HG03521 (cell line): Measurements from ENCODE around the gene MON1A.

Experiments
- ATAC-seq: cut with Tn5 transposase; IDR thresholded peaks from one replicate; pipeline ENCODE4 v1.9.1; 2021; ENCODE audit warnings: mild to moderate bottlenecking, moderate library complexity; ENCODE audit not compliant: unreplicated experiment

MON1A gene

GRCh38 chr3:49896345-49896744 lies 33.3 kb downstream of the MON1A start:
- no peak for ATAC-seq

- no peak for ATAC-seq
Observed at GRCh38 chr3:49895791-49896190, 33.8 kb downstream of the MON1A start.

DNA sequence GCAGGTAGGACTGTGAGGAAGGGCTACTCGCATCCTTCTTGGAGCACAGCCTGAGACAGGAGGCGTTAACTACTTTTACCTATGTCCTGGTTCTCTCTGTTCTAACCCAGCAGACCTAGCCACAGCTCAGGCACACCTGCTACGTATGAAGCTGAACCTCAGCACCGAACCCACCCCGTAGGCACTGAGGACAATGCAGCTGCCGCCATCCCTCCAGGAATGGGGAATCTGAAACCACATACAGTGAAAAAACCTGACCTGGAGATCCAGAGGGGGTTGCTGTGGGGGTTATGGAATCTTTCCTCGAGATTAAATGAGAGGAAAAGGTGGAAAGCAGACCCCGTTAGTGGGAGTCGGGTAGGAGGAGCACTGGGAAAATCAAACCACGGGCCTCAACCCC lies 40.3 kb downstream of the MON1A start:
- ATAC-seq: no peak

GRCh38 chr3:49886922-49887265 lies 42.7 kb downstream of the MON1A start:
- ATAC-seq: no peak

DNA sequence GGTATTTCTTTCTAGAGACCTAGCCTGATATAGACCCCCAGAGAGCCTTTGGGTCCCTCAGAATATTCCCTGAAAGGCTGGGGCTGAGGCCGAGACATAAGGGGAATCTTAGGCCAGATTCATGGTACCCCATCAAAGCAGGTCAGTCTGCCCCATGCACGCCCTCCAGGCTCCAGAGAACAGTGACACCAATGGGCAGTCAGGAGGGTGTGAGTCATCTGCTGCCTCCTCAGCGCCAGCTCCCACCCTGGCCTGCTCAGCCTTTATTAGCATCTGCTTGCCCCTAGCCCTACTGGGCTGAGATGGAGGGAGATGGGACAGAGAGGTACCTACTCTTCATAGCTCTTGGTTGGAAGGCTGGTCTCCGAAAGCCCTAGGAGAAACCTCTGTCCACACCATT lies 45.6 kb downstream of the MON1A start:
- ATAC-seq: no peak

DNA sequence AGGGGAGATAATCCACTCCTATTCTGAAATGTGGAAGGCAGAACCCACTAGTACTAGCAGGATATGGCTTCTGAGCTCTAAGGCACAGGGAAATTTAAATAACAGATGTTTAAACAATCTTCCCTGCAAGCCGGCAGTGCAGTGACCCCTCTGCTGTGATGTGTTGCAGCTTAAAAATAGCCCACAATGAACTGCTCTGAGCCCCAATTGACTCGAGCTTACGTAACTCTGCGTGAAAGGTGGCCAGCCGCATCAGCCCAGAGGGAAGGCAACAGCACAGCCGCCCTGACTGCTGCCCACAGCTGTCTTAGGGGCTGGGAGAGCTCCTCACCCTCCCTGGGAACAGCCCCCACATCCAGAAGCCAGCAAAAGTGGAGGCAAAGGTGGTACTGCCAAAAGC lies 47.4 kb downstream of the MON1A start:
- no peak for ATAC-seq

- ATAC-seq: no peak
Observed at GRCh38 chr3:49880581-49881315, 48.9 kb downstream of the MON1A start.

DNA sequence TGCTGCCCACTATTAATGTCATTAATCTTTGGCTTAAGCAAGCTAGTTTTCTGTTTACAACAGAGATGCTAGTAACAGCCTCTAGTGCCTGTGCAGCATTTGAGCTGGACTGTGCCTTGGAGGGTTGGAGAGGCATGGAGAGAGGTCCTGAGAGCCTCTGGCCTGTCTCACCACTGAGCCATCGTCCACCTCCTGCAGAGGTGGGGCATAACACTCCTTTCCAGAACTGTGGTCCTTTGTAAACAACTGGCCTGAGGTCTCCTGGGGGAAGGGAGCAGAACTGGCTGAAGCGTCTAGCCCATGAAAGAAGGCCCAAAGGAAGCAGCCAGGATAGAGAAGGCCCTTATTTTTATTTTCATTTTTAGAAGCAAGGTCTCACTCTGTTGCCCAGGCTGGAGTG lies 49.9 kb downstream of the MON1A start:
- ATAC-seq: no peak

- no peak for ATAC-seq
Observed at GRCh38 chr3:49878686-49879085, 50.9 kb downstream of the MON1A start.

- ATAC-seq: no peak
Observed at GRCh38 chr3:49877716-49878115, 51.9 kb downstream of the MON1A start.

DNA sequence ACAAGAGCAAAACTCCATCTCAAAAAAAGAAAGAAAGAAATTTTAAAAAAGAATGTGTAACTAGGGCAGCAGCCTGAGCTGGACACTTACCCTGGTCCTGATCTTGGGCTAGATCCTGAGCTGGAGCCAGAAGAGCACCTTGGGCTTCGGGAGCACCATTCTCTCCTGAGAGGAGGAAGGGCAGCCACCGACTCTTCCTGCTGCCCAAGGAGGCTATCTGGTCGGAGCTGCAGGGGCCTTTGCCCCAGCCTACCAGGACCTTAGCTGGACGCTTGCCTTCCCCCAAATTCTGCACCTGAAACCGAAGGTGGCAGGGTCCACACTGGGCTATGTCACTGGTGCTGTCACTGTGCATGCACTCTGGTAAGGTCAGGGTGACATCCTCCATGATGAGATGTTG lies 53.0 kb downstream of the MON1A start:
- no peak for ATAC-seq

GRCh38 chr3:49873623-49874022 lies 56.0 kb downstream of the MON1A start:
- no peak for ATAC-seq

- no peak for ATAC-seq
Observed at GRCh38 chr3:49872801-49873281, 56.8 kb downstream of the MON1A start.

GRCh38 chr3:49871531-49872153 lies 58.0 kb downstream of the MON1A start:
- no peak for ATAC-seq

GRCh38 chr3:49869525-49870126 lies 60.0 kb downstream of the MON1A start, which contains the start of gene CAMKV:
CAMKV (minus strand) TSS chr3:49869906; CDS start chr3:49862388, 7,518 bp downstream.
- ATAC-seq: no peak

DNA sequence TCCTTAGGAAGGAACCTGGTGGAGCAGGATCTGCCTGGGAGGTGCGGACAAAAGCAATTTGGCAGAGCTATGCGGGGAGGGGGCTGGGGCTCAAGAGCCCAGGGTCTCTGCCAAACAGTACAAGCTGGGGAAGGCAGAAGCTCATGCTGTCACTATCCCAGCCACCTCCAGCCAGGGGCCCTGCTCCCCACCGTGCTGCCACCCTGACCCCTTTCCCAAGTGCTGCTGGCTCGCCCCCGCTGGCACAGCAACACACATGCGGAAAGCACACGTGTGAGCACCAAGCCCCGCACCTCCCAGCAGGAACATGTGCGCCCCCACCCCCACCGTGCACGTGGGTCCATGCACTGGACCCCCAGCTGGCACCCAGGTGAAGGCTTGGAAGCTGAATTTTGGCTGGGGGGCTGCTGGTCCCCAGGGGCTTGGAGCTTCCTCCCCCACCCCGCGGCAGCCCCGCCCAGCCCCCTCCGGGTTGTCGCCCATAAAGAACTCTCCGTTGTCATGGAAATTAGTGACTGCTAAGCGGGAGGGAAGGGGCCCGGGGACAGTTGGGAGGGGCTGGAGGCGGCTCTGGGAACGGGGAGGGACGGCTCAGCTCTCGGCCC lies 60.6 kb downstream of the MON1A start:
- ATAC-seq: no peak

- no peak for ATAC-seq
Observed at GRCh38 chr3:49867871-49868321, 61.7 kb downstream of the MON1A start.

GRCh38 chr3:49867400-49867799 lies 62.2 kb downstream of the MON1A start:
- no peak for ATAC-seq

DNA sequence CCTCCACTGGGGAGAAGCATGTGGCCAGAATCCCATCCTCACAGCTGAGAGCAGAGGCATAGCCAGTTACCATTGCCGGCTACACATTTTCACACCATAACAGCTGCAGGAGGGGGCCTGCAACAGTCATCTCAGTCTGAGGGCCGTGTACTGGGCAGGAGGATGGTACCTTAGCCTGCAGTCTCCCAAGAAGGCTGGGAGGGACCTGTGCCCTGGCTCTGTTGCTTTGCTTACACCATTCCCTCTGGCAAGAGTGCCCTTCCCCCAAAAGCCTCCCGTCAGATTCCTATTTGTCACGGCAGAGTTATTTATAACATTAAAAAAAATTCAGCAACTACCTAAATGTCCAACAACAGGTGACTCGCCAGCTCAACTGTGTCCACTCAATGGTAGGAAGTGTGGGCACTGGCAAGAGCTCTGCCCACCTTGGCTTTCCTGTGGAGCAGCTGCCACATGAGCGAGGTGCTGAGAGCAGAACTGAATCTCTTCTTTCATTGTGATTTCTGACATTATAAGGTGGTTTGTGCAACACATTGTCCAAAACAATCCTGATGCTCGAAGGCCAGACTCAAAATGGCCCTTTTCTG lies 64.3 kb downstream of the MON1A start:
- ATAC-seq: no peak

DNA sequence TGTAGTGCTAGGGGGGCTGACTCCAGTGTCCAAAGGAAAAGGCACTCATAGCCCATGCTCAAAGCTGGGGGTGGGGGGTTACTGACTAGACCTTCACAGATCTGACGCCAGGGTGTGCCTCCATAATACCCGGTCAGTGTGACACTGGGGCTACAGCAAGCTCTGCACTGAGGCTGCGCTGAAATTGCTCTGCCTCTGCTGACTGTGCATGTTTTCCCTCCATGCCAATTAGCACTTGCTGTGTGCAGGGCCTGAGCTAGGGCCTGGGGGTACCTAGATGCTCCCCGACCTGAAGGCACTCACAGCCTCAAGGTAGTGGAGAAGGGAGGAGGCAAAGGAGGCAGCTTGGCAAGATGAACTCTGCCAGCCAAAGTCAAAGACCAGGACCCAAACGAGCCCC lies 65.1 kb downstream of the MON1A start:
- ATAC-seq: no peak

DNA sequence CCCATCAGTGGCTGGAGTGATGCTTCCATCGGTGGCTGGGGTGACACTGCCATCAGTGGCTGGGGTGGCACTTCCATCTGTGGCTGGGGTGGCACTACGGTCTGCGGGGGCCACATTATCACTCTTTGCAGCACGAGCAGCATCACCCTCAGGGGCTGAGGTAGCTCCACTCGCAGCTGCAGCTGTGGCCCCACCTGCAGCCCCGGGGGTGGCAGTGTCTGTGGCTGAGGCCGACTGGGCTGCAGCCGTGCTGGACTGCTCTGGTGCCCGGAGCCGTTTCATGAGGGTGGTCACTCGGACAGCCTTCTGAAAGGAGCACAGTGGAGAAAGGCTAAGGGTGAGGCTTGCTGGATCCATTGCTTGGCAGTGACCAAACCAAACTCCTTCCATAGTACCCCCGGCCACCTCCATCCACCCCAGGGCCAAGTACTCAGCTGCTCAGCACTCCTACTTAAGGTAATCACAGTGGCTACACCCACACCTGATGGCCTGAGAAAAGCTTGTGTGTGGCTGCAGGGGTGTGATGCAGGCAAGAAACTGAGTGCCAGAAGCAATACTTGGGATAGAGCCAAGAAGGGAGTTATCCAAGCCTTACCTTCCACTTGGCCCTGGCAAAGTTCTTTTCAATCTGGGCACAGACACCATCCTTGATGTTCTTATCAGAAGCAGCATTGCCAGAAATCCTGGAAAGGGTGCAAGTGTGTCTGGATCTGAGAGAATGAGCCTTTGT lies 69.9 kb downstream of the MON1A start:
- ATAC-seq: no peak
